CD4-positive, alpha-beta T cell treated with Interleukin-17A for 1 hour (primary cell): ENCODE measurements around the gene CLMP.

Experiments
- DNase-seq: peaks from one replicate; pipeline ENCODE4 v3.0.0-alpha.2; 2020

CLMP gene

DNA sequence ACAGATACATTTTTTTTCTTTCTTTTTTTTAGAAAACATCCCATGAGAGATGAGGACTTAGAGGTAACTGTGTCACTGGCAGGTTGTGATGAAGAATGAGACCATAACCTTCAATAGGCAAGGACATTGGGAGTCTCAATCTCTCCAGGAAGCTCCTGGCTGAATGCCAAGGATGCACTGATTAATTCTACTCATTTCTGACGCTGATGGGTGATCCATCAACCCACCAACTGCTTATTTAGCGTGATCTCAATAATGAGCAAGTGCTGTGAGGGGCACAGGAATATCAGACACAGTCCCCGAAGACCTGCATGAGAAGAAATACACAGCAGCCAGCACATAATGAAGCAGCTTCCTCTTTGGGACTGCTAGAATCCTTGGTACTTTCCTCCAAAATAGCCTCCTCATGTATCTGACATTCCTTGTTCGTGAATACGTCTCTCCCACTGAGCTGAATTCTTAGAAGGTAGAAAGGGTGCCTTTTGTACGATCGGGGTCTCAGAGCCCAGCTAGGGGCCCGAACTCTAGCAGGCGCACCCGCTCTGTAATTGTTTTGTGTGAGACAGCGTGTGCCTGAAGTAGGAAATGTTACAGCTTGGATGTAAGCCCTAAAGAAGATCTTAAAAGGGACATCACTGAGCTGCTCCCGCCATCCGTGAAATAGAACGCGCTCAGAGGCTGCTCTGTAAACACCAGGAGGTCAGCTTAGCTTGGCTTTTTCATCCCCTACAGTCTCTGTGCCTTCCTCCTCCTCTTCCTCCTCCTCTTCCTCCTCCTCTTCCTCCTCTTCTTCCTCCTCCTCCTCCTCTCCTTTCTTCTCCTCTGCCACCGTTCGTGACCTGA, 7.2 kb downstream of the CLMP start:
- no peak for DNase-seq

DNA sequence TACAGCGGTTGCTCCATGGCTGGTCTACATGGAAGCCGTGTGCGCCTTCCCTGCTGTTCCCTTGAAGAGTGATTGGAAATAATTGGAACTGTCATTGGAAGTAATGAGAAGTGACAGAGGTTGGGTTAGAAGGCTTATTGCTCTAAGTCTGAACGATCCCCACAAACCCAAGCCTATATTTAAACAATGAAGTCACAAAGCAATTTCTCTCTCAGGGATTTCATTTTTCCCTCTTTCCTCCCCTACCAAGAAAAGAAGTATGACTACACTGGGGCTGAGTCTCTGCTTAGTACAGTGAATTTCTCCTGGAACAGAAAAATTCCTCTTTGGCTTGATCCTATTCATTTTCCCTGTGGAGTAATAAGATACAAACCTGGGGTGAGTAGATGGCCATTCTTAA, 7.8 kb downstream of the CLMP start:
- no peak for DNase-seq

DNA sequence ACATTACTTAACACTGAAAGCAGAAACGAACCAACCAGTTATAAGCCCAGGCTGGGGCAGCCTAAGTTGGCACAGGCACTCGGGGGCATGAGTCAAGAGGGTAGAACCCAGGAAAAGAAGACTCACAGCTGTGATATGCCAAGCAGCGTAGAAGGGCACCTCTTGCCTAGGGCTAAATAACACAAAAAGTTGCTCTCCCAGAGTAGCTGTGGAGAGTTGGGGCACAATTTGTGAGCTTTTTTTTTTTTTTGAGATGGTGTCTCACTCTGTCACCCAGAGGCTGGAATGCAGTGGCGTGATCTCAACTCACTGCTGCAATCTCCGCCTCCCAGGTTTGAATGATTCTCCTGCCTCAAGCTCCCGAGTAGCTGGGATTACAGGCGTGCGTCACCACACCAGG, 8.8 kb downstream of the CLMP start:
- no peak for DNase-seq

DNA sequence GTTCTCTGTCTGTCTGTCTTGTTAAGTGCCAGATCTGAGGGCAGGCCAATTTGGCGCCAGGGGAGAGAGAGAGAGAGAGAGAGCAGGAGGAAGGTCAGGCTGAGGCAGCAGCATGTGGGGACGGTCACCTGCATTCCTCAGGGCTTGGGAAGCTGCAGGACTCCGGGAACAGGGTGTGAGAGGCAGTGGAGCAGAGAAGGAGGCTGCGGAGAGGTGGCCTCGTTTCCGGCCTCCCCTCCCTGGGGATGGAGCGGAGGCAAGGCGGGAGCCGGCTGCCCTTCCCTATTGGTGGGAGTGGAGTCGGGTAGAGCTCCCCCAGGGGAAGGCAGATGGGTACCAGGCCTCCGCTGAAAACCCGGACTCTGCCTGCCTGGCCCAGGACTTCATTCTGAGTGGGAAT, 9.7 kb downstream of the CLMP start:
- DNase-seq: no peak

DNA sequence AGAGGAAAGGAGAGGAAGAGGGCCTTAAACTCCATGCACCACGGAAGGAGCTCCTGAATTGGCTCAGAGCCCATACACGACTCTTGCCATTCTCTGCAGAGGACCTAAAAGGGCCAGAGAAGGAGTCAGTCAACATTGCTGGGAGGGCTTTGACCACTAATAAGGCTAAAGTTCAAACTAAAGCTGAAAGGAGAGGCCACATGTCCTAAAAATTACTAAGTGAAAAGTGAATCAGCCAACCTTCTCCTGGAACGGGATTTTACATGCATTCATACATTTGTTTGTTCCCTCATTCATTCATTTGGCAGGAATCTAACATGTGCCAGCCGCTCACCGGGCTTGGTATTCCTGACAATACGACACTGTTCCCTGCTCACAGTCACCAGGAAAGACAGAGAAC, 10.5 kb downstream of the CLMP start:
- DNase-seq: no peak

DNA sequence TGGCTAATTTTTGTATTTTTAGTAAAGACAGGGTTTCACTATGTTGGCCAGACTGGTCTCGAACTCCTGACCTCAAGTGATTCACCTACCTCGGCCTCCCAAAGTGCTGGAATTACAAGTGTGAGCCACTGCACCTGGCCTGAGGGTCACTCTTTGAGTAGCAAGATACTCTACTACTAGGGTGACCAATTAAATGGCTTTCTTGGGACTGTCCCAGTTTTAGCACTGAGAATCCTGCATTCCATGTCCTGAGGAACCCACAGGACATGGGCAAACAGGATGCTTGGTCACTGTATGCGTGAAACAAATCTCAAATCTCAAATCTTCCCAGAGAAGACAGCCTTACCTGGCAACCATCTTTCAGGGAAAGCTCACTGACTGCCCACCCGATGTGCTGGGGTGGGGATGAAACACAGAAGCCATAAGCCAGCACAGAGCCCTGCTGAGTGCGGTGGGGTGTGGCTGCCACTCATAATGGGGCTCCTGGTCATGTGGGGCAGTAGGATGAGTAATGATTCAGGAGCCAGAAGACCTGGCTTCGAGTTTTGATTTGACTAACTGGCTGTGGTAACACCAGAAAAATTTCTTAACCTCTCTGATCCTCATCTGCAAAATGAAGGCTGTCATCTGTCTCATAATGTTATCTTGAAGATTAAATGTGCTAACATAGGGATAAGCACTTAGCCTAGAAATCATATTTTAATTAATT, 11.5 kb downstream of the CLMP start:
- no peak for DNase-seq

DNA sequence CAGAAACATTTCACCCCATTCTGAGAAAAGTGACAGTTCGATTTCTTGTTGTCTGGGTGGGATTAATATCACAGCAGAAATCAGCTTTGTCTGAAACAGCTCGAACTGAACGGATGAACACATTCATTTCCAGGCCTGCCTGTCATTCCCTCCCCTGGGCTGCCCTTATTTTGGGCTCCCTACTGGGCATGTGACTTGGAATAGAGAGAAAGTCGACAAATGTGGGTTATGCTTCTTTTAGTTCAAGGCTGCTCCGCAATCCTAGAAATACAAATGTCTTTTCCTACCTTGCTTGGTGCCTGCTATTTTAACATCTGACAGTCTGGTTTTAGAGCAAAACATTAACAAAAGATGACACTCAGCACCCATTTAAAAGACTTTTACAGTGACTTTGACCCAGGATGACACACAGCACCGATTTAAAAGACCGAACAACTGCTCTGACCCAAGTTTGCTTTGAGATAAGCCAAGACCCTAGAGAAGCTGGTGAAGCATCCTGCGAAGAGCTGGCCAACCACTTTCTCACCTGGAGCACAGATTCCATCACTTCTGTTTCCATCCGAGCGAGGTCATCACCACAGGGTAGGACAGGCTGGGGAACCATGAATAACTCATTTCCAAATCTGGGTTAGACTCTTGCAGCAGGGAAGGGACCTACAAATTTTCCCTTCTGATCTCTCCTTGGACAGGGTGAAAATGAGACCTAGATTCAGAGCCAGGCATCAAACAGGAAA, 13.1 kb downstream of the CLMP start:
- no peak for DNase-seq

DNA sequence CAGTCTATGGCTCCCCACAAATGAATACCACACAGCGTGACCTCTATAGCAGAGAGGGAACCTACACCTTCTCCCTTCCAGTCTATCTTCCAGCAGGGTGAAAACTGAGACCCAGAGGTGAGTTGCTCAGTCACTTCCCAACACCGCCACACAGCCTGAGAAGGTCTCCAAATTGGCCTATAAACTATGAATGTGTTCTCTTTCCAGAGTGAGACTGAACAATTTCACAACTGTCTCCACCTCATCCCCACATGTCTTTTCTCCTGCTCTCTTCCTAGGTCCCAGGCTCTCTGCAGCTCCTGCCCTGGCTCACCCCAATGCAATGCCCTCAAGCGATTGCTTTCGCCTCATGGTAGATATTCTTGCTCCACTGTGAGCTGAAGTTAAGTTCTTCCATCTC, 14.0 kb downstream of the CLMP start:
- no peak for DNase-seq

DNA sequence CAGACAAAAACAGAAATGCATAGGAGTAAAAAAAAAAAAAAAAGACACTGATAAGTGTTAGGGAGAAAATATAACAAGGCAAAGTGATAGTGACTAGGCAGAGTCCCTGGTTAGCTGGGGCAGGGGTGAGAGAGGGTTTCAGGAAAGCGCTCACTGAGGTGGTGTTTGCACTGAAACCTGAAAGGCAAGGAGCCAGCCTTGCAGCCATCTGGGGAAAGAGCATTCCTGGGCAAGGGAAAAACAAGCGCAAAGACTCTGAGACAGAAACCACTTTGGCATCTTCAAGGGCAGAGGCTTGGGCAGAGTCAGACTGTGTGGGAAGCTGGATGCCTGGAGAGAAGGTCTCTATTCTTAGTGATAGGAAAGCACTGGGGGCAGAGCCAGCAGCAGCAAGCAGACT, 14.5 kb downstream of the CLMP start:
- DNase-seq: no peak

DNA sequence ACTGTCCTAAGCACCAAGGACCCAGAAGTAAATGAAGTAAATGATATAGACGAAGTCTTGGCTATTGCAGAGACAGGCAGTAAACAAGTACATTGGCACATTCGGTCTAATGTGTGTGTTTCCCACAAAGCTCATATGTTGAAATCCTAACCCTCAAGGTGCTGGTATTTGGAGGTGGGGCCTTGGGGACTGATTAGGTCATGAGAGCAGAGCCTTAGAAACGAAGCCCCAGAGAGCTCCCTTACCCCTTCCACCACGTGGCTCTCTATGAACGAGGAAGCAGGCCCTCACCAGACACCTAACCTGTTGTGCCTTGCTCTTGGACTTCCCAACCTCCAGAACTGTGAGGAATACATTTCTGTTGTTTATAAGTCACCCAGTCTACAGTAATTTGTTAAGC, 14.9 kb downstream of the CLMP start:
- no peak for DNase-seq

DNA sequence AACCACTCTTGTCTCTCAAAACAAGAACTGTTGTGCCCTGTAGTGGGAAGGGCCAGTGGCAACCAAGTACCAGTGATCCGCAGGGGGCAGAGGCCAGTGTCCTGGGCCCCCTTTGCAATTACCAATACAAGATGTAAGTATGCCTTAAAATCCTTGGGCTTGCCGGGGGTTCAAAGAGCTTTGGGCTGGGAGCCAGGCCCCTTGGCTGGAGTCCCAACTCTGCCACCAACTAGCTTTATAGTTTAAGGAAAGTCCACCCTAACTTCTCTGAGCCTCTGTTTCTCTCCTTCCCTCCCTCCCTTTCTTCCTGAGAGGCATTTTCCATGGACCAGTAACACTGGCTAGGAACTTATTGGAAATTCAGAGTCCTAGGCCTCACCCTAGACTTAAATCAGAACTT, 15.5 kb downstream of the CLMP start:
- no peak for DNase-seq

DNA sequence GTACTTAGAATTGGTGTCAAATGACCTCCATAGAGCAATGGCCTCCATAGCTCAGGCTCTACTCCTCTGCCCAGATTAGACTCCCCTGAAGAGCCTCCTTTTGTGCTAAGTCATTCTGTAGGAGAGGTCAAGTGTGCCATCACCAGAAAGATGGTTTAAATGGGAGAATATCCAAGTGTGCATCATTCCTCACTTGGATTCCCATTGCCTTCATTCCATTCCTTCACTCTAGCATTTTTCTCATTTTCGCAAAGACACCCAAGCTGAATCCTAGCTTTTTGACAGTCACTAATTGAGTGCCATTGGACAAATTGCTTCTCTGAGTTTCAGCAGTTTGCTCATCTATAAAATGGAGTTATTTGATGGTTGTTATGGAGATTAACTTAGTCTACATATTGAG, 16.9 kb downstream of the CLMP start:
- no peak for DNase-seq

DNA sequence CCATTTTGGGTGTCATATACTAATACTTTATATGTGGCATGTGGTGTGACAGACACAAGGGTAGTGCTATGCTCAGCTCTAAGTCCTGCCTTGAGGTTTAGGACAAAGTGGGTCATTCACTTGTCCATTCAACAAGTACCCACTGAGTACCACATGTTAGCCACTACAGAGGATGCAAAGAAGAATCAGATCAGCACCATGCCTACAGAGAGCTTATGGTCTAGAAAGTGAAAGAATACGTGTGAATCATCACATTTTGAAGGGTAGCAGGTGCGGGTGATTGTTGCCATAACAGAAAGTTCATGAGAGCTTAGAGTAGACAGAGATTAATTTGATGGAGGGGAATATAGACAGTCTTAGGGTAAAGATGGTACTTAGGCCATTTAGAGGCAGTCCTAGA, 18.3 kb downstream of the CLMP start:
- no peak for DNase-seq

DNA sequence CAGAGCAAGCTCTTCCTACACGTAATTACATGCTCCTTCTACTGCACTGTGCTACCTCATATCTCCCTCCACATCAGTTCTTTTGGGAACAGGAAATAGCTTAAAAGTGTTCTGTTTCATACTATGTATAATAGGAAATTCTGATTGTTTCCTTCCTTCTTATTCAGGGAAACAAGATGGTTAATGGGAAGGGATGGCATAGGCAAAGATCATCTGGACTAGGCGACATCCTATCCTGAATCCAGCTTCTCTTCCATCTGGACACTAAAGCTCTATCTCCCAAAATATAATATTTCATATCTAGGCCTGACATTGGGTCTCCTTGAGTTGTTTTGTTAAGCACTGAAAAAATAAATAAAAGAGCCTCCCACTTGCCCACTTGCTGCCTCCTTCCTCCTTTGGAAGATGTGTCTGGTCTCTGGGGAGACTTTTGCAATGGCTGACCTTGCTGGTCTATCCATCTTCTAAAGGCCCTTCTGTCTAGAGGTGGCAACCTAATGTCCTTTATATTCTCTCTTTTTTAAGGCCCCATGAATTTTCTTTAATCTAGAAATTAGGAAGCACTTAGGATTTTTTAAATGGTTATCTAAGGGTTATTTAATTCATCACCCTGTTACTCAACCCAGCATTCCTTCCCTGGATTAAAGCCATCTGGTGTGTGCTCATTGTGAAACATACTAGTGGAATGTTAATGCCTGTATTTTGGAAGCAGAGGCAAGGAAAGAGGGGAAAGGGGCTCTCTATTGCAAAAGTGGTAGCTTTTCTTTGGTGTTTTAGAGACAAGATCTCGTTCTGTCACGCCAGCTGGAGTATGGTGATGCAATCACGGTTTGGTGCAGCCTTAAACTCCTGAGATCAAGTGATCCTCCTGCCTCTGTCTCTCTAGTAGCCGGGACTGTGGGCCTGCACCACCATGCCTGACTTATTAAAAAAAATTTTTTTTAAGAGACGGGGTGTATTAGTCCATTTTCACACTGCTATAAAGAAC, 20.6 kb downstream of the CLMP start:
- no peak for DNase-seq

DNA sequence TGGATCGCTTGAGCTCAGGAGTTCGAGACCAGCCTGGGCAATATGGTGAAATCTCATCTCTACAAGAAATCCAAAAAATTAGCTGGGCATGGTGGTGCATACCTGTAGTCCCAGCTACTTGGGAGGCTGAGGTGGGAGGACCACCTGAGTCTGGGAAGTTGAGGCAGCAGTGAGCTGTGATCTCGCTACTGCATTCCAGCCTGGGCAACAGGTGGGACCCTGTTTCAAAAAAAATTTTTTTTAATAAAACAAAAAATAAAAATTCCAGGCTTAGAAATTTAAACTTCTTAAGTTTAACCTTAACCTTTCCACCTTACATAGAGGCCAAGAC, 21.2 kb downstream of the CLMP start:
- DNase-seq: no peak

DNA sequence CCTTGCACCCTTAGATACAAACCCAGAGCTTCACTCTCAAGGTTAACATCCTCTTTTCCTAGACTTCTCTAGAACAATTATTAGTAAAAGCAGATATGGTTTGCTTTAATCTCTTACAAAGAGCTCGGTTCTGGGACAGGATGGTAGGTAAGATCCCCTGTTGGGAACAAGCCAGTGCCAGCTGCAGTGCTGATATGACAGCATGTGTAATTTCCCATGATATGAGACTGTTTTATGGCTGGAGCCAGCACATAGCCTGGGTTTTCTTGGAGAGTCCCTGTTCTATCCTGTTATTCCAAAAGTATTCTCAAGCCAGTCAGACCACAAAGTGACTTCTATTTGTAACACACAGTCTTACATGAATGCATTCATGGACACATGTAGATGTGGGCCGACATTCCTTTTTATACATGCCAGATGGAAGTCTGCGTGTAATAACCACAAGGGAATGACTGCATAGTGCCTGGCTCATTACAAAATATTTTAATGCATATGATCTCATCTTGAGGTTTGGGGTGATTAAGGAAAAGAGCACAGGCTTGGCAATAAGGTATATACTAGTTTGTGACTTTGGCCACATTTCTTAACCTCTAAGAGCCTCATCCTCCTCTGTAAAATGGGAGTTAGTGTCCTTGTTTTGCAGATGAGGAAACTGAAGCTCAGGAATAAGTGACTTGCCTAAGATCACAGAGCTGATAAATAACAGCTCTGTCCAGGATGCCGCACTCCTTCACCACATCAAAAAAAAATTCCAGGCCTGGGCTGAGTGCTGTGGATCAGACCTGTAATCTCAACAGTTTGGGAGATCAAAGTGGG, 21.8 kb downstream of the CLMP start:
- no peak for DNase-seq

DNA sequence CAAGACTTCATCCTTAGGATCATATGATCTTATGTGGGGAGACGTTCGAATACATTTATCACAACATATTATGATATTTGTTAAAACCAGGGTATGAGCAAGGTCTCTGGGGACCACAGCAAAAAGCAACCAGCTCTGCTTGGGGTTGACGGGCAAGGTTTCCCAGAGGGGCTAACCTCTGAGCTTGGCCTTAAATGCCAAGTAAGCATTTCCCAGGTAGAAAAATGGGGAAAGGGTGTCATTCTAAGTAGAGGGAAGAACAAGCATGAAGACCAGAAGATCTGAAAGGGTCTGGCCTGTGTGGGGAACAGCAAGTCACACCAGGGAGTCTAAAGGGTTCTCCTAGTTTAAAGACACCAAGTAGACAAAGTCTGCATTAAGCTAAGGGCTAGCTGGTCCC, 24.1 kb downstream of the CLMP start:
- DNase-seq: no peak

DNA sequence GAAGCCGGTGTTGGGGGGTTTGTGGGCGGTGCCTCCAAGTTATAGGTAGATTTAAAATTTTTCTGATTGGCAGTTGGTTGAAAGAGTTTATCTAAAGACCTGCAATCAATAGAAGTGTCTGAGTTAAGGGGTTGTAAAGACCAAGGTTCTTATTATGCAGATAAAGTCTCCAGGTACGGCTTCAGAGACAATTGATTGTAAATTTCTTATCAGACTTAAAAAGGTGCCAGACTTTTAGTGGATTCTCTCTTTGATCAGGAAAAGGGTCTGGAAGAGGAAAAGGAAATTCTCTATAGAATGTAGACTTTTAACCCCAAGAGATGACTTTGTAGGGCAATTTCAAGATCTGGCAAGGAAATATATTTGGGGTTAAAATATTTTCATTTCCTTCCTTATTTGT, 25.2 kb downstream of the CLMP start:
- no peak for DNase-seq

DNA sequence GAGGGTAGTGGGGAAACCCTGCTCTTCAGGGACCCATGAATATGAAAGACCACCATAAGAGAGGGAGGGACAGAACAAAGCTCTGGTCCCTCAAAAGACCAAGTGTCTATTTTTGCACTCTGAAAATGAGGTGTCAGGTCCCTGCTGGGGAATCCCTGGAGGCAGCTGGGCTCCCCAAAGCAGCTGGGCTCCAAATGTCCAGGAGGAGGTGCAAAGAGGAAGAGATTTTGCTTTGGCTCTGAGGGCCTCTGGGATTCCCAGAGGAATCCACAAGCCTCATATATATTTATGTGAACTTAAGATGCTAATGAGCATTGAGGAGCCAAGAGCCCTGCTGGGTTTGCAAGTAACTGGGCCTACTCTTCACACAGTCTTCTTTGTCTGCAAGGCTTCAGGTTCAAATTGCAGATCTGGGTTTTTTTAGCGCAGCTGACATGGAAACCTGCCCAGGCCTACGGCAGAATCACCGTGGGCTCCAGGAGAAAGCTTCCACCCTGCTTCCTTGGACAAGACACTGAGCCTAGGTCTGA, 26.0 kb downstream of the CLMP start:
- DNase-seq: no peak

DNA sequence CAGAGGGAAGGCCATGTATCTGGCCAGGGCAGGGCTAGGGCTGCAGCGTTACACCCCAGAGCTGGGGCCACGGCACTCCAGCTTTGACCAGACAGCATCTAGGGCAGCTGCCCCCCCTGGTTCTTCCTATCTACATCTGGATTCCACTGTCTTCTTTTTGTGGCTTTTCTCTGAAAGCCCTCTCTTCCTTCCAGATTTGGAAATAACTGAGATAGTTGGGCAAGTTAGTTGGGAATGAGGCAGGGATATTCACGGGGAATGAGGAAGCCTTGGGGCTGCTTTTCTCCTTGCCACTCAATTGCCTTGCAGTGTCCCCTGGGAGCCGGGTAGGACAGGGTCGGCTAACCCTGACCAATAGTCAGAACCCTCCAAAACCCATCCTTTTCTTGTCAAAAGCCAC, 26.8 kb downstream of the CLMP start:
- DNase-seq: no peak

DNA sequence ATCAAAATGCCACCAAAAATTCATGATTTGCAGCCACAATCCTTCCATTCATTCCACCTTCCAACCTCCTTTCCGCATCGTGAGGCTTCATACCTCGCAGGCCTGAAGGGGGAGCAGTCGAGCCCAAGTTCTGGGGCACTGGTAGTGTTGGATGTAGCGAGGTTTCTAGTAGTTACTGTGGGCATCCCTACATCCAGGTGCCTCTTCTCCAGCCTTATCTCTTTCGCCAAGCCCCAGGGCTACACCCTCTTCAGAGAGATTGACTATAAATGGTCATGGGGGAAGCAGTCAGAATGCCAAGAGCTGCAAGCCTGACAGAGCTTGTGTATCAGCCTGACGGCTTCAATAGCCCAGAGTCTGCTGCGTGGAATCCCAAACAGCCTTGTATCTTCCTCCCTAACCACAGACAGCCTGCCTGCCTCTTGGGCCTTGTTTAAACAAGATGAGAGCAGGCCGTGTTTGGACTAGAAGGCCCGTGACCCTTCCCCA, 28.9 kb downstream of the CLMP start:
- DNase-seq: no peak
